Trophoblast cell (in vitro differentiated cells and primary cell): ENCODE measurements around the gene C2CD4D.

Experiments used
- DNase-seq, 2 donors: peaks; one replicate each; pipeline ENCODE4 v3.0.0-alpha.2; 2016
- H2AFZ ChIP-seq: 2 replicates; pipeline ENCODE4 v1.6.1; 2013; ENCODE audit warnings: low read length, moderate library complexity, mild to moderate bottlenecking; ENCODE audit not compliant: insufficient read depth, poor library complexity
- H2AK5ac ChIP-seq: 2 replicates; pipeline ENCODE4 v1.6.1; 2013; ENCODE audit warnings: mild to moderate bottlenecking, low read length
- H2BK120ac ChIP-seq: 2 replicates; pipeline ENCODE4 v1.6.1; 2013; ENCODE audit warnings: low read length, mild to moderate bottlenecking, moderate library complexity; ENCODE audit not compliant: insufficient read depth, poor library complexity
- H2BK12ac ChIP-seq: 2 replicates; pipeline ENCODE4 v1.6.1; 2013; ENCODE audit warnings: mild to moderate bottlenecking, low read length, moderate library complexity
- H2BK5ac ChIP-seq: 2 replicates; pipeline ENCODE4 v1.6.1; 2013; ENCODE audit warnings: low read length, low read depth, moderate library complexity, mild to moderate bottlenecking; ENCODE audit not compliant: poor library complexity
- H3K14ac ChIP-seq: 2 replicates; pipeline ENCODE4 v1.6.1; 2013; ENCODE audit warnings: mild to moderate bottlenecking, low read length
- H3K18ac ChIP-seq: 2 replicates; pipeline ENCODE4 v1.6.1; 2013; ENCODE audit warnings: mild to moderate bottlenecking, low read length
- H3K23ac ChIP-seq: 2 replicates; pipeline ENCODE4 v1.6.1; 2013; ENCODE audit warnings: low read length
- H3K27ac ChIP-seq: 2 replicates; pipeline ENCODE4 v1.5.1; 2013; ENCODE audit warnings: low read depth, mild to moderate bottlenecking, inconsistent platforms, low read length, moderate library complexity
- H3K27me3 ChIP-seq: 2 replicates; pipeline ENCODE4 v1.6.1; 2013; ENCODE audit warnings: inconsistent platforms, mild to moderate bottlenecking, low read length, moderate library complexity; ENCODE audit not compliant: insufficient read depth
- H3K36me3 ChIP-seq, 2 experiments: 1 replicate in 1 of 2; 2 replicates in 1 of 2; pipeline ENCODE4 v1.6.1; 2013; ENCODE audit warnings: low read length in 2 of 2, mild to moderate bottlenecking in 2 of 2, moderate library complexity in 1 of 2; ENCODE audit not compliant: insufficient read depth in 2 of 2, control insufficient read depth in 1 of 2
- H3K4ac ChIP-seq: 2 replicates; pipeline ENCODE4 v1.6.1; 2013; ENCODE audit warnings: low read depth, mild to moderate bottlenecking, low read length, moderate library complexity
- H3K4me1 ChIP-seq, 2 experiments: 1 replicate in 1 of 2; 2 replicates in 1 of 2; pipeline ENCODE4 v1.6.1; 2013; ENCODE audit warnings: low read length in 2 of 2, mild to moderate bottlenecking in 2 of 2, moderate library complexity in 1 of 2; ENCODE audit not compliant: insufficient read depth in 2 of 2, control insufficient read depth in 1 of 2
- H3K4me2 ChIP-seq: 2 replicates; pipeline ENCODE4 v1.6.1; 2013; ENCODE audit warnings: inconsistent platforms, mild to moderate bottlenecking, low read length, moderate library complexity
- H3K4me3 ChIP-seq: 2 replicates; pipeline ENCODE4 v1.5.1; 2013; ENCODE audit warnings: mild to moderate bottlenecking, low read depth, low read length, inconsistent platforms
- H3K79me1 ChIP-seq: one replicate; pipeline ENCODE4 v1.6.1; 2013; ENCODE audit warnings: low read length
- H3K79me2 ChIP-seq: 2 replicates; pipeline ENCODE4 v1.6.1; 2013; ENCODE audit warnings: low read length, mild to moderate bottlenecking; ENCODE audit not compliant: control insufficient read depth, insufficient read depth, poor library complexity
- H3K9ac ChIP-seq: 2 replicates; pipeline ENCODE4 v1.6.1; 2013; ENCODE audit warnings: mild to moderate bottlenecking, low read length
- H3K9me3 ChIP-seq: 2 replicates; pipeline ENCODE4 v1.6.1; 2013; ENCODE audit warnings: low read depth, mild to moderate bottlenecking, control low read depth, inconsistent platforms, low read length; ENCODE audit not compliant: insufficient read depth
- H4K12ac ChIP-seq: 2 replicates; pipeline ENCODE4 v1.6.1; 2013; ENCODE audit warnings: low read depth, mild to moderate bottlenecking, low read length, moderate library complexity
- H4K8ac ChIP-seq: 2 replicates; pipeline ENCODE4 v1.6.1; 2013; ENCODE audit warnings: low read depth, mild to moderate bottlenecking, low read length, moderate library complexity
- H4K91ac ChIP-seq: one replicate; pipeline ENCODE4 v1.6.1; 2013; ENCODE audit warnings: low read depth, mild to moderate bottlenecking, low read length, moderate library complexity
- WGBS: extraction: QIAGEN DNeasy Blood & Tissue Kit; methylation state at CpG from one replicate; pipeline ENCODE4 v1.1.7; 2013; ENCODE audit warnings: missing lambda C conversion rate; ENCODE audit not compliant: insufficient read length, insufficient coverage; ENCODE audit errors: extremely low coverage; 5-methylcytosine and 5-hydroxymethylcytosine counted together

C2CD4D gene

DNA sequence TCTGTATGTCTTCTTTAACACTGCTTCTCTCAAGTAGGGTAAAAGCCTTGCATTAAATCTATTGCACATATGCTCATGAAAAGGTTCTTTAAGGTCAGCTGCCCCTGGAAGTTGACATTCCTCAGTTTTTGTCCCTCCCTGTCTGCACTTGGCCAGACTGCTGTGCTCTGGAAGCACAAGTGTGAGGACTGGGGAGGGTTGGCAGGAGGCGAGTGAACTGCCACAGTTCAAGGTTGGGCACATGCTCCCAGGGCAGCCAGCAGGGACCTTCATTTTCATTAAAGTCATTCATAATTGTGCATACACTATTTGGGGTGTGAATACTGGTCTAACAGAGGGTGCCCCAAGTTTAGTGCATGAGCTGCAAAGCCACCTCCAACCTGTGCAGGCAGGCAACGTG lies 24.8 kb upstream of the C2CD4D start:
- H3K9me3 ChIP-seq: no peaks in the 10 kb centered on the region
- no peak overlapping the region for H2AFZ ChIP-seq
- H3K14ac ChIP-seq: no peak overlapping the region
- H2BK12ac ChIP-seq: no peak overlapping the region
- H3K4me1 ChIP-seq: peaks cover 19 to 20% of the 10 kb centered on the region in 2 experiments
- no peak overlapping the region for H3K27ac ChIP-seq
- WGBS: no CpG with 5 or more reads among the region's 2 CpGs
- no peak overlapping the region for H3K18ac ChIP-seq
- no peak overlapping the region for H4K8ac ChIP-seq
- H4K12ac ChIP-seq: no peak overlapping the region
- no peak overlapping the region for H4K91ac ChIP-seq
- H3K4ac ChIP-seq: no peak overlapping the region
- H3K4me2 ChIP-seq: no peak overlapping the region
- H3K79me1 ChIP-seq: peaks cover 15% of the 10 kb centered on the region
- H2AK5ac ChIP-seq: no peak overlapping the region
- H3K9ac ChIP-seq: no peak overlapping the region
- H3K23ac ChIP-seq: no peak overlapping the region
- DNase-seq: no peak
- H2BK5ac ChIP-seq: no peak overlapping the region
- H2BK120ac ChIP-seq: no peak overlapping the region
- H3K27me3 ChIP-seq: no peaks in the 10 kb centered on the region
- H3K79me2 ChIP-seq: peaks cover 4% of the 10 kb centered on the region
- H3K36me3 ChIP-seq: no peaks in the 10 kb centered on the region
- no peak overlapping the region for H3K4me3 ChIP-seq

DNA sequence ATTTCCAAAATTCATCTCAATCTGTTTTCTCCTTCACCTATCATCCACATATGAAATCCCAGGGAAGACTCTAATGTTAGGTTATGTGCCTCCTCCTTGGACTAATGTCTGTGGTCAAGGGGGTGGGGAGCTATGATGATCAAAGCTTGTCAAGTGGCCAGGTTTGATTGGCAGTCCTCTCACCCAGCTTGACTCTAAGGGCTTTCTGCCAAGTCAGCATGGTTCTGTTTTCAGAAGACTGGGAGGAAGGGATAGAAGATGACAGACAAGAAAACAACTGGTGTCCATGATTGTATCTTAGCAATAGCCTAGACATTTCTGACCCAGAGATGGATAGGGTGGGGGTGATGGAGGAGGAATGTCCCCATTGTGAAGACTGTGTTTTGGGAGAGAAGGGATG lies 23.0 kb upstream of the C2CD4D start:
- Histone ChIP-seq H3K9me3 (no peaks in the 10 kb centered on the region), H3K79me2 (peaks cover 4% of the 10 kb centered on the region), H3K14ac (no peak overlapping the region), H2BK12ac (no peak overlapping the region), H3K27me3 (no peaks in the 10 kb centered on the region), H3K4me2 (no peak overlapping the region), H3K18ac (no peak overlapping the region), H3K23ac (no peak overlapping the region), H3K4me1 (peaks cover 28 to 29% of the 10 kb centered on the region in 2 experiments), H3K79me1 (peaks cover 18% of the 10 kb centered on the region), H2AFZ (no peak overlapping the region), H3K4ac (no peak overlapping the region), H3K9ac (no peak overlapping the region), H3K4me3 (no peak overlapping the region), H4K12ac (no peak overlapping the region), H3K27ac (no peak overlapping the region), H3K36me3 (no peaks in the 10 kb centered on the region), H2BK120ac (no peak overlapping the region), H2AK5ac (no peak overlapping the region), H4K91ac (no peak overlapping the region), H2BK5ac (no peak overlapping the region), H4K8ac (no peak overlapping the region)
- no peak for DNase-seq

DNA sequence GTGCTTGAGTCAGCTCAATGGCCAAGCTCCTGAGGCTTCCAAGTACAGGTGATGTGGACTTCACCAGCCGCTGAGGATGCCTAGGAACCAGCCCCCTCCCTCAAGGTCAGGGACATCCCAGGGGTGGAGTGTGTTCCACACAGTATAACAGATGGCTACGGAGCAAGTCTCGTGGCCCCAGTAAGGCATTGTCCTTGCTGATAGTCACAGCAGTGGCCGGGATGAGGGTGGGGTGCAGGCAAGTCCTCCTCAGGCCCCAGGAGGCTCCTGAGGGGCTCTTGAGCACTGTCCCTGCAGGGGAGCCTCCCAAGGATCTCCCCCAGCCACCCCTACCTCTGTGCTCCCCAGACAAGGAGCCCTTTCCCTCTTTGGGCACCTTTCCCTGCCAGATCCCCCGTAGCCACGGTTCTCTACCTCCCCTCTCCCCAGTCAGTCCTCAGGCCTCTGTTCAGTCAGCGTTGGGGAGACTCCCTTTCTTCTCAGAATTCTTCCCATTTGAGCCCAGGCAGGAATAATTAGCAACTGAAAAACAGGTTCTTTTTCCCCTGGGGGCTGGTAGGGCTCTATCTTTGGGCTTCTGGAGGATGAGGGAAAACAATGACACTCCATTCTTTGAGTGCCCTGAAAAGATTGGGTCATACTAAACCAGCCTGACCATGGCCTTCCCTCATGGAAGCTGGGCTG lies 21.0 kb upstream of the C2CD4D start:
- H4K8ac ChIP-seq: peak overlapping the region; percentile 72

DNA sequence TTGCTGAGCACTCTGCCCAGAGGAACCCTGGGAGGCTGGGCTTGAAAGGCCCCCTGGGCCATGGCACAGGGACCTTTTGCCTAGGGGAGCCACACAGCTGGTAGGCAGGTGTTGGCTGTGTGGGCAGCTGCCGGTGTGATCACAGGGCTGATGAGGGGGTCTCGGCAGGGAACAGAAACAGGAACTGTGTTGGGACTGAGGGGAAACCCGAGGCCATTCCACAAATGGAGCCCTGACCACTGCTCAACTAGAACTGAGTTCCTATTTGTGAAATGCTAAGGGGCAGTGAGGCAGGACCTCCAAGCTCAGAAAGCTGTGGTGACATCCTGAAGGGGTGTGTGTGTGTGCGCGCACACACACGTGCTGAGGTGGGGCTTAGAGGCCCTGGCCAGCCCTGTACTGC lies 20.3 kb upstream of the C2CD4D start:
- no CpG with 5 or more reads among the region's 6 CpGs for WGBS
- H4K8ac ChIP-seq: peak overlapping the region; percentile 22
- no peaks in the 10 kb centered on the region for H3K36me3 ChIP-seq
- no peak overlapping the region for H3K4ac ChIP-seq
- H3K4me3 ChIP-seq: no peak overlapping the region
- no peak overlapping the region for H3K27ac ChIP-seq
- no peaks in the 10 kb centered on the region for H3K27me3 ChIP-seq
- H3K4me2 ChIP-seq: no peak overlapping the region
- peaks cover 4% of the 10 kb centered on the region for H3K79me2 ChIP-seq
- peak overlapping the region; percentile 88 for H2BK120ac ChIP-seq
- no peak overlapping the region for H2AFZ ChIP-seq
- H3K79me1 ChIP-seq: peaks cover 22% of the 10 kb centered on the region
- H2AK5ac ChIP-seq: peak overlapping the region; percentile 98
- H2BK12ac ChIP-seq: peak overlapping the region; percentile 97
- peak overlapping the region; percentile 97 for H4K91ac ChIP-seq
- no peak overlapping the region for H4K12ac ChIP-seq
- H3K14ac ChIP-seq: peak overlapping the region; percentile 93
- H3K4me1 ChIP-seq: peaks cover 31 to 35% of the 10 kb centered on the region in 2 experiments
- peak overlapping the region; percentile 85 for H2BK5ac ChIP-seq
- no peaks in the 10 kb centered on the region for H3K9me3 ChIP-seq
- H3K23ac ChIP-seq: no peak overlapping the region
- peak overlapping the region; percentile 7 for H3K9ac ChIP-seq
- no peak for DNase-seq
- peak overlapping the region; percentile 46 for H3K18ac ChIP-seq

More for the DNA sequence above, 21.0 kb upstream of the C2CD4D start:
- peak overlapping the region; percentile 85 for H2BK5ac ChIP-seq
- no CpG with 5 or more reads among the region's 7 CpGs for WGBS
- H3K4me3 ChIP-seq: no peak overlapping the region
- H2BK120ac ChIP-seq: peak overlapping the region; percentile 88
- no peak overlapping the region for H3K23ac ChIP-seq
- H3K4ac ChIP-seq: peak overlapping the region; percentile 61
- H3K9me3 ChIP-seq: no peaks in the 10 kb centered on the region
- H3K27me3 ChIP-seq: no peaks in the 10 kb centered on the region
- H2BK12ac ChIP-seq: peak overlapping the region; percentile 97
- H4K12ac ChIP-seq: peak overlapping the region; percentile 52
- H2AFZ ChIP-seq: peak overlapping the region; percentile 48
- H3K4me1 ChIP-seq: peaks cover 31 to 32% of the 10 kb centered on the region in 2 experiments
- peaks cover 22% of the 10 kb centered on the region for H3K79me1 ChIP-seq
- H3K27ac ChIP-seq: peak overlapping the region; percentile 60
- peak overlapping the region; percentile 23 for H3K4me2 ChIP-seq
- H4K91ac ChIP-seq: peak overlapping the region; percentile 97
- H2AK5ac ChIP-seq: peak overlapping the region; percentile 98
- H3K9ac ChIP-seq: no peak overlapping the region
- H3K14ac ChIP-seq: peak overlapping the region; percentile 93
- peak; percentile 85 to 94 for DNase-seq
- H3K36me3 ChIP-seq: no peaks in the 10 kb centered on the region
- peak overlapping the region; percentile 80 for H3K18ac ChIP-seq
- H3K79me2 ChIP-seq: peaks cover 4% of the 10 kb centered on the region
